Astrocyte (in vitro differentiated cells and primary cell): Measurements from ENCODE around the gene SNX12.

Source experiments
- EZH2 ChIP-seq: IDR thresholded peaks from 2 replicates; pipeline ENCODE4 v1.6.1; 2012; ENCODE audit warnings: mild to moderate bottlenecking, low read length, inconsistent platforms; ENCODE audit not compliant: insufficient read depth
- TF ChIP-seq, protein P1 (sequence below): IDR thresholded peaks from 2 replicates; pipeline ENCODE4 v1.5.1; 2011; ENCODE audit warnings: low read depth, mild to moderate bottlenecking, inconsistent platforms, low read length, moderate library complexity; ENCODE audit not compliant: insufficient read depth

DNA sequence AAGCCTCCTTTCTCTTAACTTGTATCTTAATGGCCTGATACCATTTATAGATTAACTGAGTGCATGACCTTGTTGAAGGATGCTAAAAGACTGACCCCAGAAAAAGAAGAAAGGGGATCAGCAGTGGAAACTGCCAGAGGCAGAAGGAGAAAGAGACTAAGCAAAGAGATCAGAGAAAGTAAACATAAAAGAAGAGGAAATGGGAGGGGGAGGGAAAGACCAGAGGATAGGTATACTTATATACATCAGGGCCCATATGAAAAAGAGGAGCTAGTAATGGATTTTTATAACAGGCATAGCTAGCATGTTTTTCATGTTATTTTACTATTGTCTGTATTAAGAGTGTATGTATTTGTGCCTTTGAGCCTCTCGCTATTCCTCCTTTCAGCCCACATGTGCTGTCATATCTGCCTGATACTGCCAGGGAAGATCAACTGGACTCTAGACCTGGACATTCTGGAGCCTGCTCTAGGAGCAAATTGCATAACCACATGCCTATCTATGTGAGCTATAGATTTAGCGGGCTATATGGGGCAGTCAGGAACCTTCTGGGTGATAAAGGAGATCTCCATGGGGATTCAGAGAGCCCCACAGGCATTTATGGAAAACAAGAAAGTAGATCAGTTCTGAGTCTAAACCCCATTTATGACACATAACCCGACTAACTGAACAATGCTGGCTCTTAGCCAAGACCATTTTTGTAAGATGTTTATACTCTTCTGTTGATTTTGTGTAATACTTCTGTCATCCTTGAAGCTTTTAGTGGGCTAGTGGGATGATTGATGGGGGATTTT lies 13.4 kb upstream of the SNX12 start:
- TF ChIP-seq, protein P1, sequence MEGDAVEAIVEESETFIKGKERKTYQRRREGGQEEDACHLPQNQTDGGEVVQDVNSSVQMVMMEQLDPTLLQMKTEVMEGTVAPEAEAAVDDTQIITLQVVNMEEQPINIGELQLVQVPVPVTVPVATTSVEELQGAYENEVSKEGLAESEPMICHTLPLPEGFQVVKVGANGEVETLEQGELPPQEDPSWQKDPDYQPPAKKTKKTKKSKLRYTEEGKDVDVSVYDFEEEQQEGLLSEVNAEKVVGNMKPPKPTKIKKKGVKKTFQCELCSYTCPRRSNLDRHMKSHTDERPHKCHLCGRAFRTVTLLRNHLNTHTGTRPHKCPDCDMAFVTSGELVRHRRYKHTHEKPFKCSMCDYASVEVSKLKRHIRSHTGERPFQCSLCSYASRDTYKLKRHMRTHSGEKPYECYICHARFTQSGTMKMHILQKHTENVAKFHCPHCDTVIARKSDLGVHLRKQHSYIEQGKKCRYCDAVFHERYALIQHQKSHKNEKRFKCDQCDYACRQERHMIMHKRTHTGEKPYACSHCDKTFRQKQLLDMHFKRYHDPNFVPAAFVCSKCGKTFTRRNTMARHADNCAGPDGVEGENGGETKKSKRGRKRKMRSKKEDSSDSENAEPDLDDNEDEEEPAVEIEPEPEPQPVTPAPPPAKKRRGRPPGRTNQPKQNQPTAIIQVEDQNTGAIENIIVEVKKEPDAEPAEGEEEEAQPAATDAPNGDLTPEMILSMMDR = no peak
- no peak for TF ChIP-seq EZH2
